Activated naive CD8-positive, alpha-beta T cell treated with anti-CD3 and anti-CD28 coated beads for 36 hours (primary cell): ENCODE measurements around the gene SLC9A2. TPM values are rescaled to one million over a fixed set of nuclear protein-coding genes. Genes with fewer than 3 reads are reported as not detected.

ENCODE experiments used
- DNase-seq: peaks from one replicate; pipeline ENCODE4 v3.0.0; 2021
- H3K27ac Mint-ChIP-seq: one replicate; pipeline ENCODE4 v1.8.0; 2022; ENCODE audit warnings: mild to moderate bottlenecking, moderate library complexity, mixed read lengths
- H3K27me3 Mint-ChIP-seq: one replicate; pipeline ENCODE4 v1.8.0; 2022; ENCODE audit warnings: mild to moderate bottlenecking, mixed read lengths
- H3K36me3 Mint-ChIP-seq: one replicate; pipeline ENCODE4 v1.8.0; 2021; ENCODE audit warnings: mild to moderate bottlenecking, mixed read lengths
- H3K4me1 Mint-ChIP-seq: one replicate; pipeline ENCODE4 v1.8.0; 2021; ENCODE audit warnings: mixed read lengths
- H3K4me3 Mint-ChIP-seq: one replicate; pipeline ENCODE4 v1.8.0; 2022; ENCODE audit warnings: mild to moderate bottlenecking, moderate library complexity, mixed read lengths
- H3K9me3 Mint-ChIP-seq: one replicate; pipeline ENCODE4 v1.8.0; 2022; ENCODE audit warnings: mixed read lengths
- total RNA-seq, 2 experiments: library from RNA; stranded (reverse); gene quantifications; one replicate each; pipeline ENCODE4 v1.2.3, GENCODE V29; 2021

SLC9A2 gene
- total RNA-seq, 2 experiments from 2014 or later = 0.04 TPM; not detected in 1

DNA sequence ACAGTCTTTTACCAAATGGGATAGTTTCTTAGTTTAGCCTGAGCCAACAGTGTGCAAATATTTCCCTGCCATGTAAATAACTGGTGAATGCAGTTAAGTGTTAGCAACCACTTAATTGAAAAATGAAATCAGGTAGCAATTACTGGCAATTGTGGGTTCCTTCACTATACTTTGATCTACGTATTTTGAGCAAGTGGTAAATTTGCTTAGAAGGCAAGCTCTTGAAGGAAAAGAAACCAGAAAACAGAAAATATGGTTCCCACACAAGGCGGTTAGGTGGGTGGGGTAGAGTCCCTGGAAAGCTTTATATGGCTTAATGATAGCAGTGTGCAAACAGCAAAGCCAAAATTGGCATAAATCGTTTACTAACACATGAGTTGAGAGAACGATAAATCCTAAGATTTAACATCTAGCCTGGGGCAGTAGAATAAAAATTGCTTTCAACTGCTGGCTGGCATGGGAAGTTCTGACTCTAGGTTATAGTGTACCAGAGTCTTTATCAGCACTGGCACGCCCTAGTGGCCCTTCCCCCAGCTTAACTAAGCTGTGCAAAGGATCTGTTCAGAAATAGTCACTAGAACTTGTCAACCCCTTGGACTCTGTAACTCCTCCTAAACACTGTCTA lies 17.0 kb downstream of the SLC9A2 start:
- Mint-ChIP-seq H3K36me3 (no peaks in the 10 kb centered on the region), H3K27me3 (peaks cover 10% of the 10 kb centered on the region), H3K9me3 (no peaks in the 10 kb centered on the region), H3K27ac (no peak overlapping the region), H3K4me3 (no peak overlapping the region), H3K4me1 (peaks cover 5% of the 10 kb centered on the region)
- DNase-seq = no peak

GRCh38 chr2:102637358-102637757 lies 18.0 kb downstream of the SLC9A2 start:
- Mint-ChIP-seq H3K27me3 (peaks cover 13% of the 10 kb centered on the region), H3K4me1 (peaks cover 4% of the 10 kb centered on the region), H3K9me3 (no peaks in the 10 kb centered on the region), H3K36me3 (no peaks in the 10 kb centered on the region), H3K27ac (no peak overlapping the region), H3K4me3 (no peak overlapping the region)
- no peak for DNase-seq

DNA sequence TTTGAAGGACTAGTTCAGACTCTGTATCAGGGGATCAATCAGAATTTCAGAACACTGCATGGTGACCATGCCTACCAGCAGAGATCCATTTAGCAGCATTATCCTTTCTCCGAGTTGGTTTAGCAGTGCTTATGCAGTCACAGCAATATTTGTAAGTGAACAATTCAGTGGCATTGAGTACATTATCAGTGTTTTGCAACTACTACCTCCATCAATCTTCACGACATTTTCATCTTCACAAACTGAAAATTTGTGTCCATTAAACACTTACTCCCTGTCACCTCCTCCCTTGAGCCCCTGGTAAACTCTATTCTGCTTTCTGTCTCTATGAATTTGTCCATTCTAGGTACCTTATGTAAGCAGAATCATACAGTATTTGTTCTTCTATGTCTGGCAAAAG lies 20.1 kb downstream of the SLC9A2 start:
- Mint-ChIP-seq H3K27me3 (peaks cover 19% of the 10 kb centered on the region), H3K36me3 (no peaks in the 10 kb centered on the region), H3K27ac (no peak overlapping the region), H3K9me3 (no peaks in the 10 kb centered on the region), H3K4me1 (no peaks in the 10 kb centered on the region), H3K4me3 (no peak overlapping the region)
- no peak for DNase-seq

DNA sequence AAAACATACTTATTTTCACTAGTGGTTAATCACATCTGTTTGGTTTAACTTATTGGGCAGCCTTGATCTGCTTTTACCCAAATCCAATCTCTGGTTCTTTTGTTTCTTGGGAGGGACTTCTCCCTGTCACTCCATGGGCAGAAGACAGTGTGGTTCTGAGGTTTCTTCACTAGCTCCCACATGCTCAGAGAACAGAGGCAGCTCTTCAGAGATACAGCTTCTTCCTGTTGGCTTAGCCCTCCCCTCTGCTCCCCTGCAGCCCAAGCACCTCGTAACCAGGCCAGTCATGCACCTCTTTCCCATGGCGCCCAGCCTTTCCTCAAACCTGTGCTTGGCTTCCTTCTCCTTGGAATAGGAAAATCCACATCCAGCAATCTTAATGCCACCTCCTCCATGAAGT lies 32.8 kb downstream of the SLC9A2 start:
- Mint-ChIP-seq H3K4me3 (no peak overlapping the region), H3K27me3 (peaks cover 16% of the 10 kb centered on the region), H3K27ac (no peak overlapping the region), H3K4me1 (no peaks in the 10 kb centered on the region), H3K9me3 (peaks cover 8% of the 10 kb centered on the region), H3K36me3 (no peaks in the 10 kb centered on the region)
- no peak for DNase-seq

DNA sequence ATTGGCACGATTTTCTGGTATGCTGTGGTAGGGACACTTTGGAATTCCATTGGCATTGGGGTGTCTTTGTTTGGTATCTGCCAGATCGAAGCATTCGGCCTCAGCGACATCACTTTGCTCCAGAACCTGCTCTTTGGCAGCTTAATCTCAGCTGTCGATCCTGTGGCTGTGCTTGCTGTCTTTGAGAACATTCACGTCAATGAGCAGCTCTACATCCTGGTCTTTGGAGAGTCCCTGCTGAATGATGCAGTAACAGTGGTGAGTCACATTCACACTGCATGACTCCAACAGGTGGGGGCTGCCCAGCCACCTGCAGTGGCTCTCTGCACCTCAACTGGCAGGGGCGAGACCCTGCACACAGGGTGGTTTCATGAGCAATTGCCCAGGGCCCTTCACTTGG lies 38.4 kb downstream of the SLC9A2 start:
- H3K4me3 Mint-ChIP-seq = no peak overlapping the region
- H3K27me3 Mint-ChIP-seq = no peaks in the 10 kb centered on the region
- H3K9me3 Mint-ChIP-seq = no peaks in the 10 kb centered on the region
- H3K27ac Mint-ChIP-seq = peak overlapping the region; percentile 14
- DNase-seq = peak; percentile 34
- no peaks in the 10 kb centered on the region for H3K36me3 Mint-ChIP-seq
- peaks cover 16% of the 10 kb centered on the region for H3K4me1 Mint-ChIP-seq

- Mint-ChIP-seq H3K9me3 (no peaks in the 10 kb centered on the region), H3K27ac (no peak overlapping the region), H3K4me1 (peaks cover 32% of the 10 kb centered on the region), H3K27me3 (no peaks in the 10 kb centered on the region), H3K4me3 (no peak overlapping the region), H3K36me3 (peaks cover 2% of the 10 kb centered on the region)
- no peak for DNase-seq
These were observed 40.7 kb downstream of the SLC9A2 start for GRCh38 chr2:102660070-102660469.

GRCh38 chr2:102660574-102660973 lies 41.2 kb downstream of the SLC9A2 start:
- no peaks in the 10 kb centered on the region for H3K9me3 Mint-ChIP-seq
- peaks cover 33% of the 10 kb centered on the region for H3K4me1 Mint-ChIP-seq

DNA sequence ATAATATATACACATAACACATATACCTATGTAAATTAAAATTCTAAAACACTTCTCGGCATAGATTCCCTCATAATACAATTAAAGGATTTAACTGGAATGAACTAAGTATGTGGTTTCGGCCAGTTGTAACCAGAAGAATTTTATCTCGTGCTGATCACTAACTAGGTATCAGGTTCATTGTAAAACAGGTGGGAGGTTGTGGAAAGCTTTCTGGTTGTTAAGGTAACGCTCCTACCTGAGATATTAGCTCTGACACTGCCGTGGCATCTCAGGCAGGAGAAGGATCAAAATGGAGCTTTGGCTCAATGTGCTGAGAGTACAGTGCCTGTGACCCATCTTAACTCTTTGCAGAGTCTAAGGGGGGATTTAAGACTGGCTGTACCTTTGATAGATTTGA lies 42.5 kb downstream of the SLC9A2 start:
- DNase-seq = no peak
- Mint-ChIP-seq H3K27ac (no peak overlapping the region), H3K9me3 (no peaks in the 10 kb centered on the region), H3K27me3 (no peaks in the 10 kb centered on the region), H3K36me3 (peaks cover 2% of the 10 kb centered on the region), H3K4me1 (peaks cover 33% of the 10 kb centered on the region), H3K4me3 (no peak overlapping the region)

More at GRCh38 chr2:102660574-102660973, 41.2 kb downstream of the SLC9A2 start:
- Mint-ChIP-seq H3K27me3 (no peaks in the 10 kb centered on the region), H3K36me3 (peaks cover 2% of the 10 kb centered on the region), H3K27ac (no peak overlapping the region), H3K4me3 (no peak overlapping the region)
- no peak for DNase-seq

GRCh38 chr2:102662833-102663232 lies 43.5 kb downstream of the SLC9A2 start:
- Mint-ChIP-seq H3K27ac (no peak overlapping the region), H3K9me3 (no peaks in the 10 kb centered on the region)

GRCh38 chr2:102663381-102663780 lies 44.0 kb downstream of the SLC9A2 start:
- H3K9me3 Mint-ChIP-seq = no peaks in the 10 kb centered on the region
- no peak for DNase-seq
- H3K27ac Mint-ChIP-seq = no peak overlapping the region
- H3K4me1 Mint-ChIP-seq = peaks cover 31% of the 10 kb centered on the region
- H3K27me3 Mint-ChIP-seq = no peaks in the 10 kb centered on the region
- peaks cover 2% of the 10 kb centered on the region for H3K36me3 Mint-ChIP-seq
- no peak overlapping the region for H3K4me3 Mint-ChIP-seq

More at GRCh38 chr2:102662833-102663232, 43.5 kb downstream of the SLC9A2 start:
- Mint-ChIP-seq H3K4me3 (no peak overlapping the region), H3K4me1 (peaks cover 32% of the 10 kb centered on the region), H3K36me3 (peaks cover 2% of the 10 kb centered on the region), H3K27me3 (no peaks in the 10 kb centered on the region)
- DNase-seq = no peak

- Mint-ChIP-seq H3K4me1 (peaks cover 27% of the 10 kb centered on the region), H3K36me3 (peaks cover 2% of the 10 kb centered on the region)
These were observed 45.1 kb downstream of the SLC9A2 start for GRCh38 chr2:102664471-102664909.

DNA sequence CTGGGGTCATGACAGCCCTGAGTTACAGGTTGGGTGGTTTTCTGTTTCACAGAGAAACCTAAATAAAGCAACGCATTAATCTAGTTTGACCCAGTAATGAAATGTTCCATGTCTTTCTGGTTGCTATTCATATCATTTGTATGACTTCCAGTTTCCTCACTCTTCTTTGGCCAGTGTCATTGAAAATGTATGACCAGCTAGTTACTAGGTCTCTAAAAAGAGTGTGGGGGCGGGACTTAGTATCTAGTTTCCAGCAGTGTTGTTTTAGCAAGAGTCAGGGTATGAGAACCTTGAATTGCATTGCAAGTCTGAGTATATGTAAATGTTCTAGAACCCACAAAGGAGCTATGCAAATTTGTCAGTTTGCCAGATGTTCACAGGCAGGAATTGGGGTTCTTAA lies 47.7 kb downstream of the SLC9A2 start:
- DNase-seq = no peak
- no peaks in the 10 kb centered on the region for H3K27me3 Mint-ChIP-seq
- H3K9me3 Mint-ChIP-seq = no peaks in the 10 kb centered on the region
- H3K36me3 Mint-ChIP-seq = peaks cover 2% of the 10 kb centered on the region
- H3K4me1 Mint-ChIP-seq = peaks cover 29% of the 10 kb centered on the region
- no peak overlapping the region for H3K4me3 Mint-ChIP-seq
- H3K27ac Mint-ChIP-seq = no peak overlapping the region

More at GRCh38 chr2:102664471-102664909, 45.1 kb downstream of the SLC9A2 start:
- H3K9me3 Mint-ChIP-seq = no peaks in the 10 kb centered on the region
- no peak overlapping the region for H3K4me3 Mint-ChIP-seq
- H3K27me3 Mint-ChIP-seq = no peaks in the 10 kb centered on the region
- no peak overlapping the region for H3K27ac Mint-ChIP-seq
- DNase-seq = peak; percentile 47

- no peak overlapping the region for H3K27ac Mint-ChIP-seq
- peaks cover 4% of the 10 kb centered on the region for H3K27me3 Mint-ChIP-seq
- no peaks in the 10 kb centered on the region for H3K9me3 Mint-ChIP-seq
- peaks cover 20% of the 10 kb centered on the region for H3K4me1 Mint-ChIP-seq
- peaks cover 2% of the 10 kb centered on the region for H3K36me3 Mint-ChIP-seq
- DNase-seq = no peak
- H3K4me3 Mint-ChIP-seq = no peak overlapping the region
These were observed 48.8 kb downstream of the SLC9A2 start for GRCh38 chr2:102668171-102668570.

- DNase-seq = no peak
- no peak overlapping the region for H3K4me3 Mint-ChIP-seq
- H3K9me3 Mint-ChIP-seq = no peaks in the 10 kb centered on the region
- H3K36me3 Mint-ChIP-seq = no peaks in the 10 kb centered on the region
- peaks cover 4% of the 10 kb centered on the region for H3K27me3 Mint-ChIP-seq
- H3K27ac Mint-ChIP-seq = no peak overlapping the region
- H3K4me1 Mint-ChIP-seq = peaks cover 13% of the 10 kb centered on the region
These were observed 50.0 kb downstream of the SLC9A2 start for GRCh38 chr2:102669401-102669800.

- no peak for DNase-seq
- no peaks in the 10 kb centered on the region for H3K36me3 Mint-ChIP-seq
These were observed 52.9 kb downstream of the SLC9A2 start for GRCh38 chr2:102672107-102672776.

GRCh38 chr2:102674370-102674769 lies 55.0 kb downstream of the SLC9A2 start:
- DNase-seq = no peak
- H3K27me3 Mint-ChIP-seq = peaks cover 4% of the 10 kb centered on the region
- no peaks in the 10 kb centered on the region for H3K9me3 Mint-ChIP-seq
- H3K4me1 Mint-ChIP-seq = peaks cover 4% of the 10 kb centered on the region
- no peaks in the 10 kb centered on the region for H3K36me3 Mint-ChIP-seq
- no peak overlapping the region for H3K27ac Mint-ChIP-seq
- H3K4me3 Mint-ChIP-seq = no peak overlapping the region

More at GRCh38 chr2:102672107-102672776, 52.9 kb downstream of the SLC9A2 start:
- Mint-ChIP-seq H3K4me1 (peaks cover 4% of the 10 kb centered on the region), H3K9me3 (no peaks in the 10 kb centered on the region), H3K4me3 (no peak overlapping the region), H3K27ac (no peak overlapping the region), H3K27me3 (peaks cover 4% of the 10 kb centered on the region)
